Activated naive CD4-positive, alpha-beta T cell (primary cell): ENCODE measurements around the gene COX6A2.
A peak's percentile ranks its signal among the peaks of the same experiment; 100 is the strongest.
"Not testable (repeated sequence)": the region's sequence is repeated elsewhere in the genome, so short reads cannot be mapped to it uniquely, and the experiment has no call there.

ENCODE experiments used
- DNase-seq, 4 experiments: peaks; one replicate each; lab custom pipeline; 2025; lab: John Stamatoyannopoulos, UW

COX6A2 gene

DNA sequence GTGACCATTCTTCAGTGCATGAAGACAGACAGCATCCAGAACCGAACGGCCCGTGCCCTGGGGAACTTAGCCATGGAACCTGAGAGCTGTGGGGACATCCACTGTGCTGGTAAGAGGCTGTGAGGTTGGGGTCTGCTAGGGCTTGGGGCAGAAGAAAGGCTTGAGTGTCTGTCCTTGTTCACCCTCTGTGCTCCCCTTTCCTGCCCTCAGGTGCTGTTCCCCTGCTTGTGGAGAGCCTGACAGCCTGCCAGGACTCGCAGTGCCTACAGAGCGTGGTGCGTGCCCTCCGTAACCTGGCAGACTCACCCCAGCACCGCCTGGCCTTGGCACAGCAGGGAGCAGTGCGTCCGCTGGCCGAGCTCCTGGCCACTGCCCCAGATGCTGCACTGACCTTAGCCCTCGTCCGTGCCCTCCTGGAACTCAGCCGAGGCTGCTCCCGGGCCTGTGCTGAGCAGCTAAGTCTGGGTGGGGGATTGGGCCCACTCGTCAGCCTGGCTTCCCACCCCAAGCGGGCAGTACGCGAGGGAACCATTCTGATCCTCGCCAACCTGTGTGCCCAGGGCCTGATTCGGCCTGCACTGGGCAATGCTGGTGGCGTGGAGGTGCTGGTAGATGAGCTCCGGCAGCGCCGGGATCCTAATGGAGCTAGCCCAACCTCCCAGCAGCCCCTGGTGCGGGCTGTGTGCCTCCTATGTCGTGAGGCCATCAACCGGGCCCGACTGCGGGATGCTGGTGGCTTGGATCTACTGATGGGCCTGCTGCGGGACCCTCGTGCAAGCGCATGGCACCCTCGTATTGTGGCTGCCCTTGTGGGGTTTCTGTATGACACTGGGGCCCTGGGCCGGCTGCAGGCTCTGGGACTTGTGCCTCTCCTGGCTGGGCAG lies 34.0 kb upstream of the COX6A2 start:
- no peak for DNase-seq

DNA sequence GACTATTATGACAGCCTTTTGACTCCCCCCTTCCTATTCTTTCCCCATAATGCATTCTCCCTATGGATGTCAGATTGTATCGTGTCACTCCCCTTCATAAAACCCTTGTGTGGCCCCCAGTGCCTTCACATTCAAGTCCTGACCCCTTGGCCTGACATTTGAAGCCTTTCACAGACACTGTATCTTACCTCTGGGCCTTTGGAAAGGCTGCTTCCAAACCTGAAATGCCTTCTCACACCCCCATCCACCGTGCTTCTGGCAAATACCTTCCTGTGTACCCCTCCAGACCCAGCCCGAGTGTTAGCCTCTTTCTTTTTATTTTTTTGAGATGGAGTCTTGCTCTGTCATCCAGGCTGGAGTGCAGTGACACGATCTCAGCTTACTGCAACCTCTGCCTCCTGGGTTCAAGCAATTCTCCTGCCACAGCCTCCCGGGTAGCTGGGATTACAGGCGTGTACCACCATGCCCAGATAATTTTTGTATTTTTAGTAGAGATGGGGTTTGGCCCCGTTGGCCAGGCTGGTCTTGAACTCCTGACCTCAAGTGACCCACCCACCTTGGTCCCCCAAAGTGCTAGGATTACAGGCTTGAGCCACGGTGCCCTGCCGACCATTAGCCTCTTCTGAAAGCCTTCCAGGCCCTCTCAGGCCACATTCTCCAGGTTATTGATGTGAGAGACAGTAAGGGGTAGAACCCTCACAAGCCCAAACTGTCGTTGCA lies 33.2 kb upstream of the COX6A2 start:
- no peak for DNase-seq

GRCh38 chr16:31460582-31461002 lies 32.4 kb upstream of the COX6A2 start:
- no peak for DNase-seq

DNA sequence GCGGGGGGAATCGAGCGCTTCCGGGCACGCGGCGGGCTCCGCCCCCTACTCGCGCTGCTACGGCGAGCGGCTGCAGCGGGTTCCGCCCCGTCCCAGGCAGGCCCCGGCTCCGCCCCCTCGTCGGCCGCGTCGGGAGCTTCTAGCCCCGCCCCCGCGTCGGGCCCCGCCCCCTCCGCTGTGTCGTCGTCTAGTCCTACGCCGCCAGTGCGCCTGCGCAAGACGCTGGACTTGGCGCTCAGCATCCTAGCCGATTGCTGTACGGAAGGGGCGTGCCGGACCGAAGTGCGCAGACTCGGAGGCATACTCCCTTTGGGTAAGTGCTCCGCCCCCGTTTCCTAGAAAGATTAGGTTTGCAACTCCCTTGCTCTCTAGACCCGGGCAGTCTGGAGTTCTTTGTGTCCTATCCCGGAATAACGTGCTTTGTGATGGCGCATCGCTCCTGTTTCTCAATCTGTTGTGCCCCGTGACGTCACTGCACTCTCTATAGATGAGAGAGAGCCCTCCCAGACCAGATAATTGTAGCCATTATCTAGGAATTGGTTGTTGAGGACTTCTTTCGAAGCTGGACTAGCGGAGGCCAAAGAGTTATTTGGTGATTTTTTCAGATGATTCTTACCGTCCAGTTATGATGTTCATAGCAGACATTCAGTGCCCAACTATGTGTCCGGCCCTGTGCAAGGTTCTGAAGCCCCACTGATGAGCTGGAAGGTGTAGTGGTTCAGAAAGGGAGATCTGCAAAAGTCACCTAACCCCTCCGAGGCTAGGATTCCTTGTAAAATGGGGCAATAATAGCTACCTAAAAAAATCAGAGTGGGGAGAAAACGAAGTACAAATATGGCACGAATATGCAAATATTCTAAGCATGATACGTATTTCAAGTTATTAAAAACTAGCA lies 31.8 kb upstream of the COX6A2 start:
- DNase-seq: peak; percentile 99 to 100 (median 100)

DNA sequence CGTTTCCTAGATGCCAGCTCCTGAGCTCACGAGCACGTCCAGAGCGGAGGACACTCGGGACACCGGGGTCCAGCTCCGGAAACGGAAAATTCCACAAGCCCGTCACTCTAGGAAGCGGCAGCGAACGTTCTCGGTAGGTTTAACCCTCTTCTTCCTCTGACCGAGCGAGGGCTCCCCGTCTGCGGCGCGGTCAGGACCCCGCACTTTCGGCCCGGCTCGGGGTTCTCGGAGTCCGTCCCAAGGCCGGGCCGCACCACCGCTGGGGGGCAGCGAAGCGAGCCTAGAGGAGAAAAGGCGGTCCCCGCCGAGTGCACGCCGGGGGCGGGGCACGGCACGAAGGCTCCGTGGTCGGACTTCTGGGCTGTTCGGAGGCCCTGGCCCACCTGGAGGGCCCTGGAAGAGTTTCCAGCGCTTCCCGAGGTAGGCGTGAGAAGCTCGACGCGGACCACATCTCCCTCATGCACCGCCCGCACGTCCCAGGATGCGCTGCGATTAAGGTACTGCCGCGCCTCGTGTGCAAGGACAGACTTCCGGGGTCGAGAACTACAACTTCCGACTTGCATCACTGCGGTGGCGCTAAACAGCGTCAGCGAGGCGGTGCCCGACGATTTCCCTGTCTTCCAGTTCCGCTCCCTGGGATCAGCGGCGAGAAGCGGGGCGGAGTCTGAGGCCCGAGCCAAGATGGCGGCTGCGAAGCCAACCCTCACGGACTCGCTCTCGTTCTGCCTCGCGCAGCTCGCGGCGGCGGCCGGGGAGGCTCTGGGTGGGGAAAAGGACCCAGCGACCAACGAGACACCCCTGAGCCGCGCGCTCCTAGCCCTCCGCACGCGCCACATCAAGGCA lies 30.9 kb upstream of the COX6A2 start, which contains the start of gene ARMC5:
ARMC5 (plus strand) TSS at position 658 of the 843 bp plus-strand sequence; CDS start at position 682, 24 bp downstream.
- DNase-seq: peak; percentile 93 to 95 (median 94)

- DNase-seq: peak in 2 of 4 experiments; percentile 25 to 30
Observed at GRCh38 chr16:31458073-31458843, 30.1 kb upstream of the COX6A2 start.

- DNase-seq: no peak
Observed at GRCh38 chr16:31456988-31457360, 28.8 kb upstream of the COX6A2 start.

DNA sequence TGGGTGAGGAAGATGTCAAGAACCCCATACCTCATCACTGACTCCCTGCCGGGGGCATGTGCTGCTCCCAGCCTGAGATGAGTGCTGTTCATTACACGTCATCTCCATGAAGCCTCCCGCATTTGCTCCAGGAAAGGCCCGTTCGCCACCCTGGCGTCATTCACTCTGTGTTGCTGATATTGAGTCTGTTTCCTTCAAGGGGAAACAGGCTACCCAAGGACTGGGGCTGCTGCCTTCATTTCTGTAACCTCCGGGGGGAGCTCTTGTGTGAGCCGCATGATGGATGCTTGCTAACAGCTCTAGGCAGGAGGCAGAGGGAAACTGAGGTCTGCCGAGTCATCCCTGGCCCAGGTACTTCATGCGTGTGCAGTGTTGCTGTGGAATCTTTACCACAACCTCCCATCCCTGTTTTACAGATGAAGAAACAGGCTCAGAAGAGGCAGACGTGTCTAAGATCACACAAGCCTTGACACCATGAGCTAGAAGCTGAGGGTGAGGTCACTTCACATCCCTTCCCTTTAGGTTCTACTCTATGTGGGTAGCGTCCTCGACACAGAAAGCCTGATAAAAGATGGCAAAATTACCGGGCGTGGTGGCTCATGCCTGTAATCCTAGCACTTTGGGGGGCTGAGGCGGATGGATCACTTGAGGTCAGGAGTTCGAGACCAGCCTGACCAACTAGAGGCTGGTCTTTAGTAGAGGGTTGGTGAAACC lies 27.6 kb upstream of the COX6A2 start:
- no peak for DNase-seq

GRCh38 chr16:31453255-31454204 lies 25.4 kb upstream of the COX6A2 start:
- DNase-seq: no peak

DNA sequence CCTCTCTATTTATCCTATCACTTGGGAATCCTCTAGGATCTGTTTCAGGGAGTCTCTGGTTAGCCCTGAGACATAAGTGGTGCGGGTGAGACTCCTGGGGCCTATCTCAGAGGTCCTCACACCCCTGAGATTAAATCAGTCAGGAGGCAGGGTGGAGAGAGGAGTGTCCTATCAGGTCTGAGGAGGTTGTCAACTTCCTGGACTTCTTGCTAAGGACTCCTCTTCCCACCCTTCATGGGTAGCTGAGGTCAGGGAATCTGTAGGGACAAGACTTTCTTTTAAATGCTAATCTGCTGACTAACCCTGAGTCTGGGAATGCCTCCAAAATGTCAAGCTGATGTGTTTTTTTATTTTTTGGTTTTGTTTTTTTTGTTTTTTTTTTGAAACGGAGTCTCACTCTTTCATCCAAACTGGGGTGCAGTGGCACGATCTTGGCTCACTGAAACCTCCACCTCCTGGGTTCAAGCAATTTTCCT lies 24.5 kb upstream of the COX6A2 start:
- DNase-seq: no peak

GRCh38 chr16:31451681-31452351 lies 23.7 kb upstream of the COX6A2 start:
- no peak for DNase-seq

DNA sequence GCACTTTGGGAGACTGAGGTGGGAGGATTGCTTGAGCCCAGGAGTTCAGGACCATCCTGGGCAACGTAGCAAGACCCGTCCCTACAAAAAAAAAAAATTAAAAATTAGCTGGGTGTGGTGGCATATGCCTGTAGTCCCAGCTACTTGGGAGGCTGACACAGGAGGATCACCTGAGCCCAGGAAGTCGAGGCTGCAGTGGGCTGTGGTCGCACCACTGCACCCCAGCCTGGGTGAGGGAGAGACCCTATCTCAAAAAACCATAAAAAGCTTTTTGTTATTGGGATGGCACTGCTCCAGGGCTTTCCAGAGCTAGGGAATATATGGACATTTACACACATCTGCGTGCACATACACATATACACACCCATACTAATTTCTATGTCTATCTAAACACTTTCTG lies 23.0 kb upstream of the COX6A2 start:
- DNase-seq: no peak

- DNase-seq: not testable (repeated sequence)
Observed at GRCh38 chr16:31445931-31446330, 17.8 kb upstream of the COX6A2 start.

DNA sequence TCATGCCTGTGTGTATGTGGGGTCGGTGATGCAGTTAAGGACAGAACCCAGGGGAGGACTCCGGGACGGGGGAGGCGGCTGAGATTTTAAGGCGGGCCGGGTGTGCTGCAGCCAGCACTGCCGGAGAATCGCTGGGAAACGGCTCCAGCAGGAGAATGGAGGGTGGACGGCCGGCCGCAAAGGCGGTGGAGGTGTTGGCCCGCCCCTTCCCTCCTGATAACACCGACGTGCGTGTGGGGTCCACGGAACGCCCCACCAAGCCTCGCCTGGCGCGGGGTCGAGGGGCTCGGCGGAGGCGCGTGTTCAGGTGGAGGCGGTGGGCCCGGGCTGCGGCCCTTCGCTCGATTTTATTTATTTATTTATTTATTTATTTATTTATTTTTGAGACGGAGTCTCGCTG lies 13.8 kb upstream of the COX6A2 start:
- DNase-seq: no peak

GRCh38 chr16:31440516-31441184 lies 12.5 kb upstream of the COX6A2 start:
- DNase-seq: no peak

- no peak for DNase-seq
Observed at GRCh38 chr16:31439519-31439918, 11.4 kb upstream of the COX6A2 start.

- DNase-seq: not testable (repeated sequence)
Observed at GRCh38 chr16:31439023-31439422, 10.9 kb upstream of the COX6A2 start.
